NCI-H1436 (cell line): Measurements from ENCODE around the gene RNF5.

Source experiments
- DNase-seq: peaks from one replicate; lab custom pipeline; 2025; lab: John Stamatoyannopoulos, UW

Gene RNF5

GRCh38 chr6:32151863-32152768 is 26.1 kb upstream of the RNF5 start, which contains the start of gene PRRT1:
TSS of gene PRRT1 (minus strand) at chr6:32151939. CDS start at chr6:32151827, 112 bp downstream.
- no peak for DNase-seq

- DNase-seq = no peak
These were observed 25.2 kb upstream of the RNF5 start for GRCh38 chr6:32152769-32153563.

GRCh38 chr6:32153564-32154513 is 24.4 kb upstream of the RNF5 start, which contains the start of gene PPT2:
TSS of gene PPT2 (plus strand) at chr6:32154141. CDS start at chr6:32154595, 454 bp downstream.
- DNase-seq = peak; percentile 83

- peak; percentile 61 for DNase-seq
These were observed 23.6 kb upstream of the RNF5 start for GRCh38 chr6:32154514-32155161.

GRCh38 chr6:32156891-32157290 is 21.3 kb upstream of the RNF5 start:
- no peak for DNase-seq

- DNase-seq = no peak
These were observed 20.2 kb upstream of the RNF5 start for GRCh38 chr6:32158052-32158451.

GRCh38 chr6:32163559-32164258 is 14.5 kb upstream of the RNF5 start:
- DNase-seq = no peak

GRCh38 chr6:32164295-32164694 is 13.9 kb upstream of the RNF5 start, which contains the start of gene EGFL8:
TSS of gene EGFL8 (plus strand) at chr6:32164595. CDS start at chr6:32166166, 1,571 bp downstream.
- DNase-seq = no peak

- no peak for DNase-seq
These were observed 11.7 kb upstream of the RNF5 start for GRCh38 chr6:32166411-32167061.

- DNase-seq = no peak
These were observed 10.9 kb upstream of the RNF5 start for GRCh38 chr6:32167154-32167760.

GRCh38 chr6:32167761-32168262 is 10.4 kb upstream of the RNF5 start:
- DNase-seq = no peak

GRCh38 chr6:32168350-32168749 is 9.9 kb upstream of the RNF5 start:
- no peak for DNase-seq

GRCh38 chr6:32168807-32169591 is 9.2 kb upstream of the RNF5 start:
- no peak for DNase-seq

- DNase-seq = no peak
These were observed 7.9 kb upstream of the RNF5 start for GRCh38 chr6:32170294-32170693.

- DNase-seq = no peak
These were observed 7.0 kb upstream of the RNF5 start for GRCh38 chr6:32171234-32171633.

GRCh38 chr6:32173051-32173727 is 5.0 kb upstream of the RNF5 start:
- no peak for DNase-seq

- no peak for DNase-seq
These were observed 3.8 kb upstream of the RNF5 start for GRCh38 chr6:32174416-32174815.

GRCh38 chr6:32175322-32175710 is 2.9 kb upstream of the RNF5 start:
- no peak for DNase-seq
